ENCODE data around the gene TRPV3.

Gene TRPV3

DNA sequence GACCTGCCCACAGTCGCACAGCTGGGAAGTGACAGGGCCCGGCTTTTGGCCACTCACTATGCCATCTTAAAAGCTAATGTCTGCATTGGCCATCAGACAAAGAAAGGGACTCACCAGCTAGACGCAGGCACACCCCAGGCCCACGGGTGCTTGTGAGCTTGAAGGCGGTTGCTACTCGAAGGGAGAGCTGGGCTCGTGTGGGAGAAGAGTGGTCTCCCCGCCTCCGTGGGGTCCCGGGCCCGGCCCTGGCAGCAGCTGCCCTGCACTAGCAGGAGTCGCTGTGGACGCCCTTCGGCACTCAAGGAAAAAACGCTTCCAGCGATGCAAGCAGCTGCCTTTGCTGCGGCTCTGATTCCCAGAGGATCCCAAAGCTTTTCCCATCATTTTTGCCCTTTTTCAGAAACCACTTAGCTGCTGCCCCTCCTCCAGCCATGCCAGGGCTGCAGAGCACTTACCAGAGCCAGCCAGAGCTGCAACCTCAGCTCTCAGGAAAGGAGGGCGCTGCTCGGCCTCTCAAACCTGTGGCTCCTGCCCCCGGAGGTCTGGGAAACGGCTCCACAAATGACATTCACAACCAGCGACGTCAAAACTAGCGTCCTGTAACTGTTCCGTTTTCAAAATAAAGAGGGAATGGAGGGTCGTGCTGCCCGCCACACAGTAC lies 39.3 kb upstream of the TRPV3 start:
- TF ChIP-seq, protein P1, sequence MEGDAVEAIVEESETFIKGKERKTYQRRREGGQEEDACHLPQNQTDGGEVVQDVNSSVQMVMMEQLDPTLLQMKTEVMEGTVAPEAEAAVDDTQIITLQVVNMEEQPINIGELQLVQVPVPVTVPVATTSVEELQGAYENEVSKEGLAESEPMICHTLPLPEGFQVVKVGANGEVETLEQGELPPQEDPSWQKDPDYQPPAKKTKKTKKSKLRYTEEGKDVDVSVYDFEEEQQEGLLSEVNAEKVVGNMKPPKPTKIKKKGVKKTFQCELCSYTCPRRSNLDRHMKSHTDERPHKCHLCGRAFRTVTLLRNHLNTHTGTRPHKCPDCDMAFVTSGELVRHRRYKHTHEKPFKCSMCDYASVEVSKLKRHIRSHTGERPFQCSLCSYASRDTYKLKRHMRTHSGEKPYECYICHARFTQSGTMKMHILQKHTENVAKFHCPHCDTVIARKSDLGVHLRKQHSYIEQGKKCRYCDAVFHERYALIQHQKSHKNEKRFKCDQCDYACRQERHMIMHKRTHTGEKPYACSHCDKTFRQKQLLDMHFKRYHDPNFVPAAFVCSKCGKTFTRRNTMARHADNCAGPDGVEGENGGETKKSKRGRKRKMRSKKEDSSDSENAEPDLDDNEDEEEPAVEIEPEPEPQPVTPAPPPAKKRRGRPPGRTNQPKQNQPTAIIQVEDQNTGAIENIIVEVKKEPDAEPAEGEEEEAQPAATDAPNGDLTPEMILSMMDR (IDR thresholded peaks at IDR 0.05; ENCODE audit: low read length, missing control alignments) = no peak
- DNase-seq (ENCODE audit: low read depth) = no peak
- no peak overlapping the region for H3K4me3 ChIP-seq (replicated peaks; ENCODE audit: low read depth, low read length)

DNA sequence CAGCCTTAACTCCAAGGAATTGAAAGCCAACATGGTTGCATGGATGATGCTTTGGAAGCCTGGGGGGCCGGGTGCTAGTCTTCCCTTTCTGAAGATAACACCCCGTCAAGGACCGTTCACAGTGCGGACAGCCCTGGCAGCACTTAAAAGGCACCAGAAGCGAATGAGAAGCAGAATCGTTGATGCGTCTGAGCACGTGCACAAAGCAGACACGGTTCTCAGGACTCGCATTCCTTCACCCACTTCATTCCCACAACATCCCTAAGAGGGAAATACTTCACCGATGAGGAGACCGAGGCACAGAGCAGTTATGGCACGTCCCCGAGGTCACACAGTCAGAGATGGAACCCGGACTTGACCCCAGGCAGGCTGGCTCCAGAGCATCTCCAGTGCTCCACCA lies 37.4 kb upstream of the TRPV3 start:
- no peak overlapping the region for H3K4me3 ChIP-seq (replicated peaks; ENCODE audit: low read depth, low read length)
- DNase-seq (ENCODE audit: low read depth) = no peak
- TF ChIP-seq, protein P1 (IDR thresholded peaks at IDR 0.05; ENCODE audit: low read length, missing control alignments) = no peak

DNA sequence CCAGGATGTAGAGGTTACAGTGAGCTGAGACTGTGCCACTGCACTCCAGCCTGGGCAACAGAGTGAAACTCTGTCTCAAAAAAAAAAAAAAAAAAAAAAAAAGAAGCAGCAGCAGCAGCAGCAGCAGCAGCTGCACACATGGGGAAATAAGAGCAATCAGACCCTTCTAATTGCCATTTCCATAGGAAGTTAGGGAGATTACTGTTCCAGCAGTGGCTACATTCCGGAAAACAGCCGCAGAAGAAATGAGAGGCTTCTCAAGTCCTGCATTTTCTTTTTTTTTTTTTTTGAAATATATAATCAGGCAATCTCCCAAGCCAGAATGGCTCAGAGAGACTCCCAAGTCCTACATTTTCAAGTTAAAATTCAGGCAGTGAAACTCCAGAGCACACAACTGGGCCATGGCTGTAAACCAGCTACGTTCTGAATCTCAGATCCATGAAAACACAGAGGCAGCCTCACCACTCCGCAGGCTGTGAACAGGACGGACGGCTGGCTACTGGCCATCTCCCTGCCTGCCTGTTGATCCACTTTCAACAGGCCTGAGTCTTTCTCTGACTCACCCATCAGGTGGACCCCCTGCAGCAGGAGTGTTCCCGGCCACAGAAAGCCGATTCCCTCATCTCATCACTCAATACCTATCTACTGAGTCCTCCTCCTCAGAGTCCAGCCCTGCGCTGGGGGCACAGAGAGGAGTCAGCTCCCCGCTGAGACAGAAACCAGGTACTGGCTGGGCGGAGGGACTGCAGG lies 36.6 kb upstream of the TRPV3 start:
- H3K4me3 ChIP-seq (replicated peaks; ENCODE audit: low read depth, low read length) = no peak overlapping the region
- peak; percentile 62 for DNase-seq (ENCODE audit: low read depth)
- TF ChIP-seq, protein P1 (IDR thresholded peaks at IDR 0.05; ENCODE audit: low read length, missing control alignments) = no peak

DNA sequence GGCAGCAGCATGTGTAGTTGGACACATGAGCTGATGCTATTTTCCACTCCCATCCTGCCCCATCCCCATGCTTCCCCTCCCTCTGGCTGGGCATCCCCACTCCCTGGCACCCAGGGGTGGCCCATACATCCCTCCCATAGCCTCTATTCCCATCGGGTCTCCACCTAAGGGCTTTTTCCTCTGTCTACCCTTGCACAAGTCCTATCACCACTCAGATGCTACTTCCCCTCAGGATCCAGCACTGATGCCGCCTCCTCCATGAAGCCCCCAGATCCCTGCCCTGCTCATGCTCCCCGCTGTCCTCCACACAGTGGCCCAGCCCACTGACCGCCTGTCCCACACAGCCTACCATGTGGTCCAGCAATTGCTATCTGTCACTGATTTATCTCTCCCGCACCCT lies 35.8 kb upstream of the TRPV3 start:
- no peak overlapping the region for H3K4me3 ChIP-seq (replicated peaks; ENCODE audit: low read depth, low read length)
- TF ChIP-seq, protein P1 (IDR thresholded peaks at IDR 0.05; ENCODE audit: low read length, missing control alignments) = no peak
- DNase-seq (ENCODE audit: low read depth) = no peak

DNA sequence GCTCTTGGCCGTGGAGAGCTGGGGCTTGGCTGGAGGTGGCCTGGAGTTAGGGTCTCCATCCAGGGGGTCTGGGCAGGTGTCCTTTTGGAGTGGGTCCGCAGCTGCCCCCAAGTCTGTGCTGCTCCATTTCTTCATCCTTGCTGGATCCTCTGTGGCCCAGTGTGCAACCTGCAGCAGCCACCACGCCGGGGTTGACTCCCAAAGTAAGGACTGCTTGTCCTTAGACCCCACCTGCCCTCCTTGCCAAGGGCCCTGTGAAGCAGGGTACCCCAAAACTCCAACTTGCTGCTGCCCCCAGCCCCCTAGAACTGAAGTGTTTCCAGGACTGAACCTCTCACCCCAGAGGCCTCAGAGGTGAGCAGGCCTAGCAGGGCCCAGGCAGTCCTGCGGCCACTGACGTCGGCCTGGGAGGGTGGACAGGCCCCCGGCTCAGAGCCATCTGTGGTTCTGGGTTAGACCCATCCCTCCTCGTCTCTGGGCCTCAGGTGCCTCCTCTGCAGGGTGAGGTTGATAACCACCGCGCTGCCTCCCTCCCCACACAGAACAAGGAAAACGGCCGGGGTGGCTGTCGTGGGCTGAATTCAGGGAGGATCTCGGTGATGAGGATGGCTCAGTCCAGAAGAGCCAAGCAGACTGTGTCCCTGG lies 34.7 kb upstream of the TRPV3 start:
- no peak overlapping the region for H3K4me3 ChIP-seq (replicated peaks; ENCODE audit: low read depth, low read length)
- TF ChIP-seq, protein P1 (IDR thresholded peaks at IDR 0.05; ENCODE audit: low read length, missing control alignments) = no peak
- DNase-seq (ENCODE audit: low read depth) = no peak

DNA sequence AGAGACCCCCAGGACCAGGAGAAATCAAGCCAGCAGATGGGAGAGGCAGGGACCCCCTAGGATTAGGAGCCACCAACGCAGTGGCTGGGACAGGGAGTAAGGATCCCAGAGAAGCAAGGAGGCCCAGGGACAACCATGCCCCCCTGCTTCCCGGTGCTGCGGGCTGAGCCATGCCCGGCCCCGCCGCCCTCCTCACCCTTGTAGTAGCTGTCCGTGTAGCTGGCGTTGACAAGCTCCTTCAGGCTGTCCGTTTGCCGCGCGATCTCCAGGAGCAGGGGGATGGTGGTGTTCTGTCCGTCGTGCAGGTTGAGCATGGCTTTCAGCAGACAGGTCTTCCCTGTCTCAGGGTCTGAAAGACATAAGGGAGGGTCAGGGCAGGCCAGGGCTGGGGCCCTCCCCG lies 33.2 kb upstream of the TRPV3 start:
- no peak for DNase-seq (ENCODE audit: low read depth)
- no peak overlapping the region for H3K4me3 ChIP-seq (replicated peaks; ENCODE audit: low read depth, low read length)
- TF ChIP-seq, protein P1 (IDR thresholded peaks at IDR 0.05; ENCODE audit: low read length, missing control alignments) = no peak
